Activated T-cell treated with anti-CD3 and anti-CD28 coated beads for 1 hour (primary cell): ENCODE measurements around the gene EMX1.
A peak's percentile ranks its signal among the peaks of the same experiment; 100 is the strongest.

ENCODE experiments used
- DNase-seq: peaks from one replicate; pipeline ENCODE4 v3.0.0-alpha.2; 2020; ENCODE audit warnings: low read depth

Gene EMX1

GRCh38 chr2:72917138-72917876, at the start of gene EMX1:
TSS of gene EMX1 (plus strand) at chr2:72917519. CDS start at chr2:72917853, 334 bp downstream.
- peak; percentile 24 for DNase-seq

DNA sequence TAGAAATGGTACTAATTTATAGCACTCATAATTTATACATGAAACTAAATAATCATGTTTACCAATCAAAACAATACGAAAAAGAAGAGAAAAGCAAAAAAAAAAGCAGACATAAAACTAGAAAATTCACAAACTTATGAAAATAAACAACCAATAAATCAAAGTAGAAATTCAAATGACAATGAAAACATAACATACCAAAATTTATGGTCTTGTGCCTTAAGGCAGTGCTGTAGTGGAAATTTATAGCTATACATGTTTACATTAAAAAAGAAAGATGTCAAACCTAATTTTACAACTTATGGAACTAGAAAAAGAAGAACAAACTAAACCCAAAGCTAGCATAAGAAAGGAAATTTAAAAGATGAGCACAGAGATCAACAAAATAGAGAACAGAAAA, 46.3 kb upstream of the EMX1 start:
- DNase-seq = no peak

DNA sequence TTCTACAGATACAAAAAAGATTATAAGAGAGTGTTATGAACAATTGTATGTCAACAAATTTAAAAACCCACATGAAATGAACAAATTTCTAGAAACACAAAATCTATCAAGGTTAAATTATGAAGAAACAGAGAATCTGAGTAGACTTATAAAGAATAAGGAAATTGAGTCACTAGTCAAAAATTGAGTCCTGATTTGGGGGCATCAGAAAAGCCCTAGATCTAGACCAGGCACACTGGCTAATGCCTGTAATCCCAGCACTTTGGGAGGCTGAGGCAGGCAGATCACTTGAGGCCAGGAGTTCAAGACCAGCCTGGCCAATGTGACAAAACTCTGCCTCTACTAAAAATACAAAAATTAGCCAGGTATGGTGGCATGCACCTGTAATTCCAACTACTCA, 45.4 kb upstream of the EMX1 start:
- no peak for DNase-seq

GRCh38 chr2:72883356-72883962, 33.9 kb upstream of the EMX1 start:
- DNase-seq = no peak

- no peak for DNase-seq
Measured at GRCh38 chr2:72886505-72887031, 30.8 kb upstream of the EMX1 start.

- DNase-seq = peak; percentile 31
Measured at GRCh38 chr2:72887032-72887739, 30.1 kb upstream of the EMX1 start, which contains the start of gene SPR. TSS of gene SPR (plus strand) at chr2:72887408. CDS start at chr2:72887433, 25 bp downstream.

DNA sequence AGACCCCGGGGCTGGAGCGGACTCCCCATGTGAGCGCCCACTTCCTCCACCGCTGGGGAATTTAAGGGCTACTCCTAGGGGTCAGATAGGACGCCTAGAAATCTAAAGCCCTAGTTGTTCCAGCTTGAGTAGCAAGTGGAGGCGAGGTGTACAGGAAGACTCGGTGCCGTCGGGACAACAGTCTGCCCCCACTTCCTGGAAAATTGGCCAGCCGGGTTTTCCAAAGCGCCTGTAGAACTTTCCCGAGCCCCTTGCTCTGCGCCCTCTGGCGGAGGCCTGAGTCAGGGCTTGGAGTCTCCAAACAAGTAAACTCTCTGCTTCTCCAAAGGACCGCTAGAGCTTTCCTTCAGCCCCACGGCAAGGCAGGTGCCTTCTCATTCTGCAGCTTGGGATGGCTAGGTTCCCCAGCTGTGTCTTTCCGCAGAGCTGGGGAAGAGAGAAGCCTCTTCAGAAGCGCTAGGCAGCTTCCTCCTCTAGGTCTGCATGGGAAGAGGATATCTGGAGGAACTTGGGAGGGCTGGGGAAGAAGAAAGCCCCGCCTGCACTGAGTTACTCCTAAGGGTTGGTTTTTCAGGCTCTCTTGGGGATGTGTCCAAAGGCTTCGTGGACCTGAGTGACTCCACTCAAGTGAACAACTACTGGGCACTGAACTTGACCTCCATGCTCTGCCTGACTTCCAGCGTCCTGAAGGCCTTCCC, 29.4 kb upstream of the EMX1 start:
- DNase-seq = peak; percentile 39

GRCh38 chr2:72888438-72889202, 28.7 kb upstream of the EMX1 start:
- no peak for DNase-seq

DNA sequence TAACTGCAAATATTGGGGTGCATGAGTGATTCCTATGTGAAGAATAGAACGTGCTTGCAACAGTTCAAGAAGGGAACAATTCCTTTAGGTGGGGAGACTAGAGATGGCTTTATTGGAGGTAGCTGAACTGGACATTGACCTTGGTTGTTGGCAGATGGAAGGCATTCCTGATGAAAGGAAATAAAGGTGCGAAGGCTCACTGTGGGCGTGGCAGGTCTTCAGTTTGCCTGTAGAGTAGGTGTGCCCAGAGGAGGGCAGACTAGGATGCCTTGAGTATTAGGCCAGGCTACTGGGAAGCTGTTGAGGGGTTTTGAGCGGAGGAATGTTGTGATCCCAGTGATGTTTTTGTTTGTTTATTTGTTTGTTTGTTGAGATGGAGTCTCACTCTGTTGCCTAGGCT, 27.3 kb upstream of the EMX1 start:
- DNase-seq = no peak

GRCh38 chr2:72891091-72891818, 26.1 kb upstream of the EMX1 start:
- DNase-seq = no peak

DNA sequence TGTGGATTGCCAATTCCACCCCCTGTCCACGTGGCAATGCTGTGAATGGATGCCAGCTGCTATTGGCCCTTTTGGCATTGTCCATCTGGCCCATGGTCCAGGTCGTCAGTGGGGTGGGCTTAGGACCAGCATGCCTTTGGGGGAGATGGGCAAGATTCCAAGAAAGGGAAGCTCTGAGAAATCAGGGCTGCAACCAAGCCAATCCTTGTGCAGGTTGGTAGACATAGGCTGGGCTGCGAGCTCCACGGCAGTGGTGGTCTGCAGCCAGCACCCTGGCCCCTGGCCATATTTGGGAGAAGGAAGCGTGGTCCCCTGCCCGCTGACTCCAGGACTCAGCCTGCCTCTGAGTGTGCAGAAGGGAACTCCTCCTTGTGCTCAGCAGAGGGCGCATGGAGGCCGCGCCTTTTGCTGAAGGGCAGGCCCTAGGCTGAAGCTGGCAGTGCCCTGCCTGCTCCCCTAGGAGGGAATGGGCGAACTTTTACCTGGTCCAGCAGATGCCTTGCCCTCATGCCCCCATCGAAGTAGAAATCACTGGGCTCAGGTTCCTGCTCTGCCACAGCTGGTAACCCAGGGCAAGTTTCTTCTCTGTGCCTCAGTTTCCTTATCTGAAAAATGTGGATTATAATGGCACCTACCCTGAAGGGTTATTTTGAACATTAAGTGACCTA, 24.7 kb upstream of the EMX1 start:
- DNase-seq = peak; percentile 32

GRCh38 chr2:72893594-72894319, 23.6 kb upstream of the EMX1 start:
- no peak for DNase-seq

DNA sequence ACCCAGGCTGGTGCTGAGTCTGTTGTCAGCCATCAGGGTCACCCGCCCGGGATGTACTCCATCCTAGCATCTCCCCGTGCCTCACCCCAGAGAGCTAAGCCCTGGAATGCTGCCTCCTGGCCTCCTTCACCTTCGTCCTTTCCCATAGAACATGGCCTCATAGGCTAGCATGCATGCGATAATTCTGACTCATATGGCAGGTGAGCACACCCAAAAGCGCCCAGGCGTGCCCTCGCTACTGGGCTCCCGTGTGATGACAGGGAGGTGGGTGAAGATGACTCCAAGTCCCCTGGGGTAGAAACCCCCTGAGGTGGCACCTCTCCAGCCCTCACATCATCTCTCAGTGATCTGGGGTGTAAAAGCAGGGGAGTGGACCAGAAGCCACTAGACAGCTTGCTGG, 22.8 kb upstream of the EMX1 start:
- DNase-seq = no peak

GRCh38 chr2:72895154-72895553, 22.2 kb upstream of the EMX1 start:
- DNase-seq = no peak

DNA sequence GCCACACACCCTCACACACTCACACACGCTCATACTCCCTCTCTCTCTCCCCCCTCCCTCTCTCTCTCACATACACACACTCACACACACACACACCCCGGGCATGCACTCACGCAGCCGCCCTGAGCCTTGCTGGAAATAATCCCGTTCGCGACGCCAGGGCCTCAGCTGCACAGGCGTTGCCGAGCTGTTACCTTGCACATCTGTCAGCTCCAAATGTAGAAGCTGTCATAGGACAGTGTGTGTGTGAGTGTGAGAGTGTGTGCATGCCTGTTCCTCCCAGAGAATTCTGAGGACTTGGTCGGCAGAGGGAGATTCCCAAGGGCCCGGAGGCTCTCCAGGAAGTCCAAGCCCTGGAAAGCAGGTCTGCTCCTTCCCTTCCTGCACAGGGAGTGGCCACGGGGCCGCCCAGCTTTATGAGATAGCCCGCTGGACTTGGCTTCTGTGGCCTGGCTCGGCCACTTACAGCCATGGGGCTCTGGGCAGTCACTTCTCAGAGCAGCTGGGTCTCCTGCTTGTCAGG, 21.5 kb upstream of the EMX1 start:
- no peak for DNase-seq

DNA sequence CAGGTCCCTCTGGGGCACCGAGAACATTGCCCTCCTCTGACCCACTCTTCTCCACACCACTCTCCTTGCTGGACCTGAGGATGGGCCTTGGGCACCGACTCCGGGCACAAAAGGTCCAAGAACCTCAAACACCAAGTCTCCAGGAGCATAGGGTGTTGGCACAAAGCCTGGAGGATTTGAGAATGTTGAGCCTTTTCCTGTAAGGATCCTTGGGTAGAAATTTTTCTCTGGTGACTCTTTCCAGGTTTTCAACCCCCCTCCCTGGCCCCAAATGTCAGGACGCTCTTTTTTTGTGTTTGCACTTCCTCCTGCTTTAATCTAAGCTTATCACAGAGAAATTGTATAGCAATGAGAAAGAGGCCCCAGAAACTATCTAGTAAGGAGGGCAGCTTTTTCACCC, 20.9 kb upstream of the EMX1 start:
- DNase-seq = no peak

DNA sequence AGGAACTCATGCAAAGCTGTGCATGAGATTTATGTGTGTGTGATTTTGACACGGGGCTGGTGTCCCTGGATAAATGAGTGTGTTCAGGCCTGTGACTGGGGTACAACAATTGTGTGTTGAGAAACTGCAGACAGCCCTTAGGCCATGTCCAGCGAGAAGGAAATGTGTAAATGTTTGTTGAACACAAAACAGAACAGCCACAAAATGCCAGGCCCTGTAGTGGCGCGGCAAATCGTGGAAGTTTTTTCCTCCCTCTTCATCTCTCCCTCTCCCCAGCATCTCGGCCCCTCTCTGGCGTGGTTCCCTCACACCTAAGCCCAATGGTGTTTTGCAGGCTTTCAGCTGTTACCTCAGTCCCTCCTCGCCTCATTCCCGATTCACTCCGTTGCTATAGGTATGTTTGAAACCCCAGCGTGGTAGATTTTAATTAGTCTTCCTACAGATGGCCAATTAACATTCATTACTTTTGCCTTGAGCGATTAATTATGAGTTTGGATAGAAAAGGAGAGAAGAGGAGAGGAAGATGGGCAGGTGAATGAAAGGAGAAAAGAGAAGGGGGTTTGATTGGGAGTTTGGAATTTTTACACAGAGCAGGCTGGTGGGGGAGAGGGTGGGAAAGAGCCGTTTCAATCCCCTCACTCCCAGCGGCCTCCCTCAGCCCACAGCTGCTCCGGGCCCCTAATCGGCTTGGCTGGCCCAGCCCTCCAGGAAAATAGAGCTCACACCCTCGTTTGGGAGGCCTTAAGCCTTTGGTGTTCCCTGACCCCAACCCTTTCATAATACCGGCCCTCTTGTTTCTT, 19.3 kb upstream of the EMX1 start:
- no peak for DNase-seq

GRCh38 chr2:72898585-72898906, 18.8 kb upstream of the EMX1 start:
- DNase-seq = no peak
